Osteoblast (primary cell): ENCODE data around the gene OLFM2. TPM values are rescaled to one million over a fixed set of nuclear protein-coding genes. Genes with fewer than 3 reads are reported as not detected.
"Not testable (repeated sequence)": the region's sequence is repeated elsewhere in the genome, so short reads cannot be mapped to it uniquely, and the experiment has no call there.

ENCODE experiments used
- DNase-seq: peaks from one replicate; pipeline ENCODE4 v3.0.0; 2011; ENCODE audit warnings: low spot score, mixed read lengths; ENCODE audit not compliant: insufficient read length; ENCODE audit errors: missing footprints
- H2AFZ ChIP-seq: 2 replicates; pipeline ENCODE4 v1.6.0; 2011; ENCODE audit warnings: mild to moderate bottlenecking, low read length
- H3K27ac ChIP-seq: 2 replicates; pipeline ENCODE4 v1.5.1; 2011; ENCODE audit warnings: mild to moderate bottlenecking, low read depth, low read length, moderate library complexity
- H3K27me3 ChIP-seq: 2 replicates; pipeline ENCODE4 v1.6.0; 2012; ENCODE audit warnings: mild to moderate bottlenecking, control low read depth, inconsistent platforms, low read length, moderate library complexity; ENCODE audit not compliant: insufficient read depth
- H3K36me3 ChIP-seq: 2 replicates; pipeline ENCODE4 v1.5.1; 2011; ENCODE audit warnings: mild to moderate bottlenecking, low read length, control low read depth, moderate library complexity; ENCODE audit not compliant: insufficient read depth
- H3K4me1 ChIP-seq: 2 replicates; pipeline ENCODE4 v1.5.1; 2011; ENCODE audit warnings: mild to moderate bottlenecking, low read length, control low read depth, moderate library complexity; ENCODE audit not compliant: insufficient read depth
- H3K4me2 ChIP-seq: 2 replicates; pipeline ENCODE4 v1.6.0; 2011; ENCODE audit warnings: mild to moderate bottlenecking, low read length; ENCODE audit not compliant: insufficient read depth
- H3K4me3 ChIP-seq: fragments of 200-600 bp; sonication (generic); 3 replicates; pipeline ENCODE4 v1.5.1; 2012; ENCODE audit warnings: mild to moderate bottlenecking, low read length, inconsistent platforms; ENCODE audit not compliant: insufficient read depth
- H3K79me2 ChIP-seq: 2 replicates; pipeline ENCODE4 v1.6.0; 2012; ENCODE audit warnings: mild to moderate bottlenecking, low read length, control low read depth, inconsistent platforms; ENCODE audit not compliant: insufficient read depth
- H3K9me3 ChIP-seq: 2 replicates; pipeline ENCODE4 v1.5.1; 2011; ENCODE audit warnings: low read depth, low read length, control low read depth
- H4K20me1 ChIP-seq: 2 replicates; pipeline ENCODE4 v1.6.0; 2012; ENCODE audit warnings: mild to moderate bottlenecking, low read length, control low read depth; ENCODE audit not compliant: insufficient read depth
- CTCF ChIP-seq: IDR thresholded peaks from 2 replicates; pipeline ENCODE4 v1.5.1; 2011; ENCODE audit warnings: mild to moderate bottlenecking, low read depth, low read length, moderate library complexity; ENCODE audit errors: extremely low read depth
- total RNA-seq: library from RNA; depleted of rRNA; stranded (reverse); fragments of >200 nt; gene quantifications from 2 replicates; pipeline ENCODE4 v1.2.3, GENCODE V29; 2012

The OLFM2 gene
- total RNA-seq, 1 donor = 0.72 TPM

DNA sequence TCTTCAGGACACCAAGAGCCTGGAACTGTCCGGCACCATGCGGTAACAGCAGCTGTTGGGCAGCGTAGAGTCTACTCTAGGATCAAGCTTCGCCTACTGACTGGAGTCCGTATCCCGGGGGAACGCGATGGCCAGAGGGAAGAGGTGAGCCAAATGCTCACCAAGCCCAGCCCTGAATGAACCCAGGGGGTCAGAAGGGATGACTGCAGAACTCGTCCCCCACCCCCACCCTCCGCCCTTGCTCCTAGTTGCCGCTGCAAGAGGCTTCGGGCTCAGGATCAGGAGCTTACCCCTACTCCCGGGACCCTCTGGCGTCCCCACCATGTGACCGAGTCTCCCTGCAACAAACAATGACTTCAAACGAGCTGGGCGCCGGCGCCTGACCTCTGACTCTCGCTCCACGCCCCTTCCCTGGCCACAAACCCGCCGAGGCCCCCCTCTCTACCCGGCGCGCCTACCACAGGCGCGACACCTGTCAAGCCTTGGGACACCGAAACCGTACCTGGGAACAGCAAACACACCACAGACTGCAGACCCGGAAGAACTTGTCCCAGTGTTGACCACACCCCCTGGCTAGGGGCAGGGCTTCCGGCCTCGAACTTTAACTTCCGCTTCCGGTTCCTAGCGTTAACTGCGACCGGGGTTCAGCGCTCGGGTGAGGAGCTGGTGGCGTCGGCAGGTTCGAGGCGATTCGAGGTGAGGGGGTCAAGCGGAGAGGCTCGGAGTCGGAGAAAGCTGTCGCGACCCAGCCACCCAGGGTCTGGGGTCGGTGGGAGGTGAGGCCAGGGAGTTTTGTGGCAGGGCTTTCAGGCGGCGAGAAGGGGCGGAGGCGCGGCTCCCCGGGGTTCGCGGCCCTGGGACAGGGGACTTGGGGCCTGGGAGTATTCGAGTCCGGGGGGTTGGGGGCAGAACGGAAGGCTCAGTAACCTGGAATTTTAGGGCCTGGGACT lies 108.8 kb downstream of the OLFM2 start, which contains the start of gene UBL5:
Gene UBL5, plus strand, starts transcription at position 630 of the 950 bp plus-strand sequence. CDS start 420 bp downstream, outside the sequence.
- Histone ChIP-seq H3K79me2 (peaks cover 57% of the 10 kb centered on the region), H3K36me3 (peaks cover 18% of the 10 kb centered on the region), H3K27me3 (no peaks in the 10 kb centered on the region), H3K4me3 (peak within 1 kb of the TSS; percentile 100), H3K4me1 (peaks cover 10% of the 10 kb centered on the region), H3K4me2 (peak within 1 kb of the TSS; percentile 95), H4K20me1 (peaks cover 22% of the 10 kb centered on the region), H3K9me3 (no peaks in the 10 kb centered on the region), H2AFZ (peak within 1 kb of the TSS; percentile 93), H3K27ac (peak within 1 kb of the TSS; percentile 67)
- no peak for TF ChIP-seq CTCF
- peak; percentile 98 for DNase-seq

DNA sequence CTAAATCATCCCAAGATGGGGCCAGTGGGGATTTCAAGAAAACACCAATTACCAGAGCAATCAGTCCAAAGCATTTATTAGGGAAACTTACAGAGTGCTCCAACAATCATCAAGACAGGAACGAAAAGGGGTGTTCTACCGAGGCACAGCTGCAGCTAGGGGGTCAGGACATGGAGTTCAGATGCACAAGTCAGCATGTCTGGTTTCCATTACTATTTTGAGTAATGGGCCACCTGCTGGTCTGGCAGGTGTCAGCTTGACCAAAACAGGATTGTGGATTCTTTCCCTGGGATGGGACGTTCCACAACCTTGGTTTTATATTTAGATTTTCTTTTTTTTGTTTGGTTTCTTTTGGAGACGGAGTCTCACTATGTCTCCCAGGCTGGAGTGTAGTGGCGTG lies 112.5 kb downstream of the OLFM2 start:
- Histone ChIP-seq H3K36me3 (peaks cover 2% of the 10 kb centered on the region), H4K20me1 (peaks cover 13% of the 10 kb centered on the region), H3K27me3 (no peaks in the 10 kb centered on the region), H3K9me3 (no peaks in the 10 kb centered on the region), H3K4me1 (peaks cover 9% of the 10 kb centered on the region), H3K79me2 (peaks cover 31% of the 10 kb centered on the region), H3K27ac (no peak overlapping the region), H3K4me2 (no peak overlapping the region), H2AFZ (no peak overlapping the region), H3K4me3 (no peak overlapping the region)
- no peak for TF ChIP-seq CTCF
- no peak for DNase-seq

DNA sequence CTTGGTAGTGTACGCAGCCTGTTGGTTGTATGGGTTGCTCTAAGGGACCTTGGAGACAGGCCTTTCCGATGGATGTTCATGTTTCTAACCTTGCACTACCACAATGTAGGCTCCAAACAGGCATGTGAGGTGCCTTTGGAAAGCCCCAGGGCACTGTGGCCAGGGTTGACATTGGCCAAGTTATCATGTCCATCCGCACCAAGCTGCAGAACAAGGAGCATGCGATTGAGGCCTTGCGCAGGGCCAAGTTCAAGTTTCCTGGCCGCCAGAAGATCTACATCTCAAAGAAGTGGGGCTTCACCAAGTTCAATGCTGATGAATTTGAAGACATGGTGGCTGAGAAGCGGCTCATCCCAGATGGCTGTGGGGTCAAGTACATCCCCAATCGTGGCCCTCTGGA lies 116.3 kb downstream of the OLFM2 start:
- not testable (repeated sequence) for H4K20me1 ChIP-seq, H3K27me3 ChIP-seq, H3K36me3 ChIP-seq, H2AFZ ChIP-seq, H3K27ac ChIP-seq, DNase-seq, H3K9me3 ChIP-seq
- Histone ChIP-seq H3K4me1 (peaks cover 11% of the 10 kb centered on the region), H3K79me2 (peaks cover 36% of the 10 kb centered on the region), H3K4me3 (peak overlapping the region; percentile 63), H3K4me2 (peak overlapping the region; percentile 68)

- Histone ChIP-seq H2AFZ (peak overlapping the region; percentile 77), H3K4me2 (peak overlapping the region; percentile 68), H3K9me3 (no peaks in the 10 kb centered on the region), H3K27ac (no peak overlapping the region), H3K4me1 (peaks cover 11% of the 10 kb centered on the region), H3K79me2 (peaks cover 40% of the 10 kb centered on the region), H3K27me3 (no peaks in the 10 kb centered on the region), H3K4me3 (peak overlapping the region; percentile 63), H4K20me1 (peaks cover 6% of the 10 kb centered on the region), H3K36me3 (peaks cover 2% of the 10 kb centered on the region)
- DNase-seq = no peak
- TF ChIP-seq CTCF = no peak
Measured at GRCh38 chr19:9819596-9819909, 116.8 kb downstream of the OLFM2 start.
